Measurements from ENCODE around the gene MXI1.

Gene MXI1

DNA sequence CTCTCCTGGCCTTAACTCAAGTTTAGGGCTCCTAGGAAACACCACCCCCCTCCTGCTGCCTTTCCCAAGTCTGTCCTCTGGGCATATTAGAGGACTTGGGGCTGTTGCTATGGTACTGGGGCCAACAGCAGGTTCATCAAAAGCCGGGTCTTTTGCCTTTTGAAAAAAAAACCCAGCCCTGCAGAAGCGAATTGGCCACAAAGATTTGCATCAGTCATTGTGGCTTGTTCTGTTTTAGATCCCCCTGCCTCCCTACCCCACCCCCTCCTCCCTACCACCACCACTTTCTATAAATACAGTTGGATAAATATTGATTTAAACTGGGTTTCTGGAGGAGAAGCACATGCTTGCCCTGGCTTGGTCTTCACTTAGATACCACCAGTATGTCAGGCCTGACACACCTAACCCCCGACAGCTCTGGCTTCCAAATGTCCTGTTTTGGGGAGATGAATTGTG lies 7.0 kb downstream of the MXI1 start:
- peaks cover 26 to 75% (median 55%) of the 10 kb centered on the region in 4 experiments for H3K4me1 ChIP-seq (ENCODE audit: control extremely low read depth in 1 of 4, control insufficient read depth in 4 of 4, insufficient read depth in 4 of 4, low read length in 3 of 4)

DNA sequence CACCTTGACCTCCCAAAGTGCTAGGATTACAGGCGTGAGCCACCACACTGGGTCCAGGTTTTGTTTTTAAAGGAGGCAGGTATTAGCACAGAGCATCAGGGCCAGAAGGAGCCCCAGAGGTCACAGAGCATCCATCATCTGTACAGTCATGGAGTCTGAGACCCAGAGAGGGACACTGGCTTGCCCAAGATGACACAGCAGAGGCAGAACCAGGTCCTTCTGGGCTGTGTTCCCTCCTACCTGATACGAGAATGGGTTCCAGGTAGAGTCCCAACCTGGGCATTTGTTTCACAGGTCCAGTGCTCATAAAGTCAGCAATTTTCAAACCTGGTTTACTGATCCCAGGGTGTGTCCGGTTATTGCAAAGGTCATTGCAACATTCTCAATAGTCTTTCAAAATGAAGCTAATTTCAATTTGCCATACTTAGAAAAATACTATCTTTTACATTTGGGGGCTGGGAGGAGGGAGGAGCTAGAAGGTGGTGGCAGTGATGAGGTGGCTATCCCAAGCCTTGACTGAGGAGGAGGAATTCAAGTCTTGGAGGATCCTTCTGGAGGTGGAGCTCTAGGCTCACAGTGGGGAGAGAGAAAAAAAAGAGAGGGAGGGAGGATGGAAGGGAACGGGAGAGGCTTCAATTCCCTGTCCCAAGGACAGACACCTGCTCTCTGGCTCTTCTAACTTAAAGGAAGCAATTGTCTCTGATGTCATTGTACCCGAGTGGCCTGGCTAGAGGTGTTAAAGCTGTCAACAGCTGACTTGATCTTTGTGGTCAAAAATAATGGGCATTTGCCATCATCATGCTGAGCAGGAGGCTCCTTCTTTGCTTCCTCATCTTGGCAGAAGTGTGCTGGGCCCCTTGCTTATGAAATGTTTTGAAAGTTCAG lies 8.1 kb downstream of the MXI1 start:
- ChIA-PET POLR2A (no interaction called here), CTCF (interaction anchor here (0.6 to 12.5 kb wide), 5 partner anchors 4 to 101 kb away, joined by 3 to 119 read pairs (median 5); partner anchors contain the start of gene MXI1)
- no peak overlapping the region for H3K4me3 ChIP-seq (ENCODE audit: control insufficient read depth in 1 of 7, extremely low read depth in 1 of 7, insufficient read depth in 4 of 7, low read depth in 2 of 7, low read length in 6 of 7)
- no peaks in the 10 kb centered on the region for H3K9me3 ChIP-seq (ENCODE audit: control extremely low read depth in 1 of 5, control insufficient read depth in 4 of 5, insufficient read depth in 2 of 5, low read depth in 1 of 5, low read length in 4 of 5)
- WGBS (ENCODE audit: insufficient coverage), result 73% methylated on average over 4 of the region's 5 CpGs
- peaks cover 26 to 64% (median 45%) of the 10 kb centered on the region in 4 experiments for H3K4me1 ChIP-seq (ENCODE audit: control extremely low read depth in 1 of 4, control insufficient read depth in 4 of 4, insufficient read depth in 4 of 4, low read length in 3 of 4)
- no peaks in the 10 kb centered on the region for H3K36me3 ChIP-seq (ENCODE audit: control insufficient read depth in 4 of 4, insufficient read depth in 4 of 4, low read length in 3 of 4)
- no peak overlapping the region for H3K27ac ChIP-seq (ENCODE audit: insufficient read depth in 1 of 2, low read depth in 1 of 2, low read length in 2 of 2, poor library complexity in 1 of 2, severe bottlenecking in 2 of 2)
- DNase-seq, result peak in 2 of 3 donors; percentile 53 to 64
- peaks cover 0 to 21% (median 7%) of the 10 kb centered on the region in 5 experiments for H3K27me3 ChIP-seq (replicated peaks in 2 of 5; ENCODE audit: control insufficient read depth in 4 of 5, insufficient read depth in 5 of 5, low read length in 4 of 5)

More for the DNA sequence above, 7.0 kb downstream of the MXI1 start:
- H3K27ac ChIP-seq (ENCODE audit: insufficient read depth in 1 of 2, low read depth in 1 of 2, low read length in 2 of 2, poor library complexity in 1 of 2, severe bottlenecking in 2 of 2), result peak overlapping the region in 1 of 2 experiments; percentile 54
- H3K36me3 ChIP-seq (ENCODE audit: control insufficient read depth in 4 of 4, insufficient read depth in 4 of 4, low read length in 3 of 4), result no peaks in the 10 kb centered on the region
- H3K9me3 ChIP-seq (ENCODE audit: control extremely low read depth in 1 of 5, control insufficient read depth in 4 of 5, insufficient read depth in 2 of 5, low read depth in 1 of 5, low read length in 4 of 5), result no peaks in the 10 kb centered on the region
- WGBS (ENCODE audit: insufficient coverage), result no CpG with 5 or more reads among the region's 3 CpGs
- peak overlapping the region in 2 of 7 experiments; percentile 19 to 48 for H3K4me3 ChIP-seq (ENCODE audit: control insufficient read depth in 1 of 7, extremely low read depth in 1 of 7, insufficient read depth in 4 of 7, low read depth in 2 of 7, low read length in 6 of 7)
- peak; percentile 84 to 94 (median 94) for DNase-seq
- CTCF ChIA-PET, result interaction anchor here (3.2 to 12.5 kb wide), 3 partner anchors 5 to 65 kb away, joined by 13 to 119 read pairs (median 119); partner anchors contain the start of gene MXI1
- H3K27me3 ChIP-seq (replicated peaks in 2 of 5; ENCODE audit: control insufficient read depth in 4 of 5, insufficient read depth in 5 of 5, low read length in 4 of 5), result peaks cover 0 to 30% (median 10%) of the 10 kb centered on the region in 5 experiments
- POLR2A ChIA-PET, result no interaction called here

DNA sequence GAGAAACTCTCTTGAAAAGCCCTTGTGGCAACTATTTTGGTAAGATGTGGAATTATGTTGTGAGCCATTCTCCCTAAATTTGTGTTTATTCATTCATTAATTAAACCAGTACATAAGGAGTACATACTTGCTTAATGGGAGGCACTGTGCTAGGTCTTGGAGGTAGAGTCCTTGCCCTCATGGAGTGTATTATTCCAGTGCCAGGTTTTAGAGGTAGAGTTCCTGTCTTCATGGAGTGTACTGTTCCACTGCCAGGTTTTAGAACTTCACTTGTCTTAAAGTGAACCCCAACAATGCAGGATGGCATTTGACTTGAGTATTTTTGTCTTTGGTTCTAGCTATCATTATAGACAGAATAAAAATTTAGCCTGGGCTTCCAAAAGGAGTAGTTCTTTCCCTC lies 8.8 kb downstream of the MXI1 start:
- no peak overlapping the region for H3K4me3 ChIP-seq (ENCODE audit: control insufficient read depth in 1 of 7, extremely low read depth in 1 of 7, insufficient read depth in 4 of 7, low read depth in 2 of 7, low read length in 6 of 7)
- ChIA-PET CTCF (interaction anchor here (0.6 to 12.2 kb wide), 4 partner anchors 7 to 102 kb away, joined by 3 to 119 read pairs (median 4); partner anchors contain the start of gene MXI1), POLR2A (no interaction called here)
- no peak overlapping the region for H3K27ac ChIP-seq (ENCODE audit: insufficient read depth in 1 of 2, low read depth in 1 of 2, low read length in 2 of 2, poor library complexity in 1 of 2, severe bottlenecking in 2 of 2)
- peak in 1 of 3 donors; percentile 28 for DNase-seq
- H3K27me3 ChIP-seq (replicated peaks in 2 of 5; ENCODE audit: control insufficient read depth in 4 of 5, insufficient read depth in 5 of 5, low read length in 4 of 5), result peaks cover 0 to 18% (median 7%) of the 10 kb centered on the region in 5 experiments
- H3K36me3 ChIP-seq (ENCODE audit: control insufficient read depth in 4 of 4, insufficient read depth in 4 of 4, low read length in 3 of 4), result no peaks in the 10 kb centered on the region
- H3K4me1 ChIP-seq (ENCODE audit: control extremely low read depth in 1 of 4, control insufficient read depth in 4 of 4, insufficient read depth in 4 of 4, low read length in 3 of 4), result peaks cover 26 to 61% (median 40%) of the 10 kb centered on the region in 4 experiments
- no peaks in the 10 kb centered on the region for H3K9me3 ChIP-seq (ENCODE audit: control extremely low read depth in 1 of 5, control insufficient read depth in 4 of 5, insufficient read depth in 2 of 5, low read depth in 1 of 5, low read length in 4 of 5)

DNA sequence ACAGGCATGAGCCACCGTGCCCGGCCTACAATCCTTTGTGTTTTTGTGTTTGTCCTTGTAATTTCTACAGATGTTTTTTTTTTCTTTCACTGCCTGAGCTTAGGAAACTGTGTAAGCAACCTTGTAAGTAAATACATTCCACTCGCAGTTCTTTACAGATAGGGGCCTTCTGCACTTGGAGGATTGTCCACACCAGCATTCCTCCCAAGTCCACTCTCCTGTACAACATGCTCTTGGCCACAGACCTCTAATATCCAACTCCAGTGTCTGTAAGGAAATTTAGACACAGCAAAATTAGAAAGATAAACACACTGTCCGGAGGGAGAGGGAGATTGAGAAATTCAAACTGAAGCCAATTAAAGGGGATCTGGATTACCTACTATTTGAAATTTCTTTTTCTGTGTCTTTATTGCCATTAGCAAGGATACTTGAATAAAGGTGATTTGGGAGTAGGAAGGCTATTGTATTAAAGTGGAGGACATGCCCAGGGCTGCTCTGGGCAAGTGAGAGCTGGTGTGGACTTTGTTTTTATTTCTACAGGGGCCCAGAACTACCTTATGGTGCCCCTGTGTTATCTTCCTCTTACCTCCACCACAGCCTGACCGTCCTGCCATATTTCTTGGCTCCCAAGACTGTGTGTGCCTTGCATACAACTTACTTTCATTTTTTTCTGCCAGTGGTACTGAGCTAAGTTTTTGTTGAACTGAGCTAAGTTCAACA lies 9.7 kb downstream of the MXI1 start:
- H3K27me3 ChIP-seq (replicated peaks in 2 of 5; ENCODE audit: control insufficient read depth in 4 of 5, insufficient read depth in 5 of 5, low read length in 4 of 5), result peaks cover 0 to 15% (median 7%) of the 10 kb centered on the region in 5 experiments
- H3K4me3 ChIP-seq (ENCODE audit: control insufficient read depth in 1 of 7, extremely low read depth in 1 of 7, insufficient read depth in 4 of 7, low read depth in 2 of 7, low read length in 6 of 7), result no peak overlapping the region
- POLR2A ChIA-PET, result no interaction called here
- H3K9me3 ChIP-seq (ENCODE audit: control extremely low read depth in 1 of 5, control insufficient read depth in 4 of 5, insufficient read depth in 2 of 5, low read depth in 1 of 5, low read length in 4 of 5), result no peaks in the 10 kb centered on the region
- peaks cover 28 to 61% (median 40%) of the 10 kb centered on the region in 4 experiments for H3K4me1 ChIP-seq (ENCODE audit: control extremely low read depth in 1 of 4, control insufficient read depth in 4 of 4, insufficient read depth in 4 of 4, low read length in 3 of 4)
- CTCF ChIA-PET, result interaction anchor here (1.1 to 12.2 kb wide), 4 partner anchors 7 to 79 kb away, joined by 3 to 119 read pairs (median 4); partner anchors contain the start of gene MXI1
- no peak for DNase-seq
- WGBS (ENCODE audit: insufficient coverage), result 68% methylated on average over 4 of the region's 5 CpGs
- no peak overlapping the region for H3K27ac ChIP-seq (ENCODE audit: insufficient read depth in 1 of 2, low read depth in 1 of 2, low read length in 2 of 2, poor library complexity in 1 of 2, severe bottlenecking in 2 of 2)
- H3K36me3 ChIP-seq (ENCODE audit: control insufficient read depth in 4 of 4, insufficient read depth in 4 of 4, low read length in 3 of 4), result no peaks in the 10 kb centered on the region

DNA sequence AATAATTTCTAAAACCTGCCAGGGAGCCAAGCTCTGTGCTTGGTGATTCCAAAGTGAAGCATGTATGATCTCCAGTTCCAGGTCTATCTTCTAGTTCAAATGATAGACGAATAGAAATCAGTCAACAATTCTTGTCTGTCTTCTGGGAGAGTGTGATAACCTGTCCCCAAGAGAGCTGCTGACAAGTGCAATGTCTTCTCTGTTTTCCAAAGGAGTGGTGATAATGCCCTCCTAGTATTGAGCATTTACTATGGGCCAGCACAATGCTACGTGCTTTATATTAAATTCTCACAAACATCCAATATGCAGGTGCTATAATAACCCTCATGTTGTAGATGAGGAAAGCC lies 10.2 kb downstream of the MXI1 start:
- 100% methylated on average over 2 of the region's 2 CpGs for WGBS (ENCODE audit: insufficient coverage)
- POLR2A ChIA-PET, result no interaction called here
- Histone ChIP-seq H3K36me3 (ENCODE audit: control insufficient read depth in 4 of 4, insufficient read depth in 4 of 4, low read length in 3 of 4) (no peaks in the 10 kb centered on the region), H3K4me3 (ENCODE audit: control insufficient read depth in 1 of 7, extremely low read depth in 1 of 7, insufficient read depth in 4 of 7, low read depth in 2 of 7, low read length in 6 of 7) (no peak overlapping the region), H3K4me1 (ENCODE audit: control extremely low read depth in 1 of 4, control insufficient read depth in 4 of 4, insufficient read depth in 4 of 4, low read length in 3 of 4) (peaks cover 31 to 62% (median 42%) of the 10 kb centered on the region in 4 experiments), H3K27me3 (replicated peaks in 2 of 5; ENCODE audit: control insufficient read depth in 4 of 5, insufficient read depth in 5 of 5, low read length in 4 of 5) (peaks cover 0 to 10% (median 5%) of the 10 kb centered on the region in 5 experiments), H3K27ac (ENCODE audit: insufficient read depth in 1 of 2, low read depth in 1 of 2, low read length in 2 of 2, poor library complexity in 1 of 2, severe bottlenecking in 2 of 2) (no peak overlapping the region), H3K9me3 (ENCODE audit: control extremely low read depth in 1 of 5, control insufficient read depth in 4 of 5, insufficient read depth in 2 of 5, low read depth in 1 of 5, low read length in 4 of 5) (no peaks in the 10 kb centered on the region)
- no peak for DNase-seq
- CTCF ChIA-PET, result interaction anchor here (1.1 to 12.2 kb wide), 3 partner anchors 8 to 79 kb away, joined by 3 to 119 read pairs (median 3); partner anchors contain the start of gene MXI1

DNA sequence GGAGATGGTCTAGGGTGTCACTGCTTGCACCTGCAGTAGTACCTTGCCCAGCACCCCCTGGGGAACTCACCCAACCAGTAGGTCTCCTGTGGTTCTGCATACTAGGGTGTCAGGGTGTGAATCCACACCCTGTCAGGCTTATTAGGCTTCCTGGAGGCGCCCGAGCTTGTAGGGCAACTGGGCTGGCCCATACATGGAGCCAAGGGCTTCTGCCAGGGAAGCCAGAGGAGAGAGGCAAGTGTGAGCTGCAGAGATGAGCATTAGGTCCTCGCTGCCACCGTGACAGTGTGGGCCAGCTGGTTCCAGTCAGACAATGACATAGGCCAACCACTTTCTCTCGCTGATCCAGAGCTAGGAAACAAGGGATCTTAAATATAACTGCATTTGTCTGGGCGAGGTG lies 11.2 kb downstream of the MXI1 start:
- peak in 2 of 3 donors; percentile 44 to 55 for DNase-seq
- POLR2A ChIA-PET, result no interaction called here

More for the DNA sequence above, 11.2 kb downstream of the MXI1 start:
- Histone ChIP-seq H3K27me3 (replicated peaks in 2 of 5; ENCODE audit: control insufficient read depth in 4 of 5, insufficient read depth in 5 of 5, low read length in 4 of 5) (peaks cover 0 to 7% (median 4%) of the 10 kb centered on the region in 5 experiments), H3K9me3 (ENCODE audit: control extremely low read depth in 1 of 5, control insufficient read depth in 4 of 5, insufficient read depth in 2 of 5, low read depth in 1 of 5, low read length in 4 of 5) (no peaks in the 10 kb centered on the region), H3K4me1 (ENCODE audit: control extremely low read depth in 1 of 4, control insufficient read depth in 4 of 4, insufficient read depth in 4 of 4, low read length in 3 of 4) (peaks cover 26 to 55% (median 39%) of the 10 kb centered on the region in 4 experiments), H3K36me3 (ENCODE audit: control insufficient read depth in 4 of 4, insufficient read depth in 4 of 4, low read length in 3 of 4) (no peaks in the 10 kb centered on the region), H3K27ac (ENCODE audit: insufficient read depth in 1 of 2, low read depth in 1 of 2, low read length in 2 of 2, poor library complexity in 1 of 2, severe bottlenecking in 2 of 2) (no peak overlapping the region), H3K4me3 (ENCODE audit: control insufficient read depth in 1 of 7, extremely low read depth in 1 of 7, insufficient read depth in 4 of 7, low read depth in 2 of 7, low read length in 6 of 7) (no peak overlapping the region)
- CTCF ChIA-PET, result interaction anchor here (1.3 to 12.2 kb wide), 4 partner anchors 9 to 80 kb away, joined by 3 to 119 read pairs (median 10); partner anchors contain the start of gene MXI1
- WGBS (ENCODE audit: insufficient coverage), result 95% methylated on average over 2 of the region's 6 CpGs

All from common myeloid progenitor, CD34-positive (primary cell).